Measurements from ENCODE around the gene AMELX. TPM values are rescaled to one million over a fixed set of nuclear protein-coding genes. Genes with fewer than 3 reads are reported as not detected.

AMELX gene
- total and polyA plus RNA-seq, 10 donors = not detected

DNA sequence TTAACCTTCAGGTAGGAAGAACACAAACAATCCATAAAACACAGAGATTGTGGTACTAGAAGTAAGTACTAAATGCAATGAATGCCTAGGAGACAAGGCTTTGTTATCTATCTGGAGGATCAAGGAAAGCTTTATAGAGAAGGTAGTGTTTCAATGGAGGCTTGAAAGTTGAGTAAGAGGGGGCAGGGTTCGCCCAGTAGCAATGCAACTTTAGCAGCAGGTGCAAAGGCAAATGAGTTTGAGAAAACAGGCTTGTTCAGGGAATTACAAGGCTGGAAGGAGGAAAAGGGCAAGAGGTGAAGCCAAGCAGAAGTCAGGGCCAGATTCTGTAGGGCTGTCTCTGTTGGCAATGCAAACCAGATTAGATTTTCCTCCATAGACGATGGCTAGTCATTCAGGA lies 35.5 kb upstream of the AMELX start:
- TF ChIP-seq POLR2AphosphoS5 (IDR thresholded peaks at IDR 0.05) (no peak), POLR2A (IDR thresholded peaks at IDR 0.05) (no peak)
- TF ChIP-seq, protein P1, sequence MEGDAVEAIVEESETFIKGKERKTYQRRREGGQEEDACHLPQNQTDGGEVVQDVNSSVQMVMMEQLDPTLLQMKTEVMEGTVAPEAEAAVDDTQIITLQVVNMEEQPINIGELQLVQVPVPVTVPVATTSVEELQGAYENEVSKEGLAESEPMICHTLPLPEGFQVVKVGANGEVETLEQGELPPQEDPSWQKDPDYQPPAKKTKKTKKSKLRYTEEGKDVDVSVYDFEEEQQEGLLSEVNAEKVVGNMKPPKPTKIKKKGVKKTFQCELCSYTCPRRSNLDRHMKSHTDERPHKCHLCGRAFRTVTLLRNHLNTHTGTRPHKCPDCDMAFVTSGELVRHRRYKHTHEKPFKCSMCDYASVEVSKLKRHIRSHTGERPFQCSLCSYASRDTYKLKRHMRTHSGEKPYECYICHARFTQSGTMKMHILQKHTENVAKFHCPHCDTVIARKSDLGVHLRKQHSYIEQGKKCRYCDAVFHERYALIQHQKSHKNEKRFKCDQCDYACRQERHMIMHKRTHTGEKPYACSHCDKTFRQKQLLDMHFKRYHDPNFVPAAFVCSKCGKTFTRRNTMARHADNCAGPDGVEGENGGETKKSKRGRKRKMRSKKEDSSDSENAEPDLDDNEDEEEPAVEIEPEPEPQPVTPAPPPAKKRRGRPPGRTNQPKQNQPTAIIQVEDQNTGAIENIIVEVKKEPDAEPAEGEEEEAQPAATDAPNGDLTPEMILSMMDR (IDR thresholded peaks at IDR 0.05 in 8 of 11, conservative IDR thresholded peaks at IDR 0.05 in 3 of 11) = no peak
- H3K27me3 ChIP-seq (replicated peaks in 1 of 7) = peaks cover 0 to 5% (median 0%) of the 10 kb centered on the region in 7 donors
- 70 to 92% (median 77%) methylated on average over 2 of the region's 2 CpGs for WGBS, 5 donors
- no peak overlapping the region for H3K27ac ChIP-seq
- DNase-seq = no peak
- intact Hi-C loops (cut with DNase I; ENCODE audit: low total_unique reads) = no loop called here
- H3K4me3 ChIP-seq = no peak overlapping the region
- no peaks in the 10 kb centered on the region for H3K9me3 ChIP-seq
- no peaks in the 10 kb centered on the region for H3K36me3 ChIP-seq
- no peaks in the 10 kb centered on the region for H3K4me1 ChIP-seq

DNA sequence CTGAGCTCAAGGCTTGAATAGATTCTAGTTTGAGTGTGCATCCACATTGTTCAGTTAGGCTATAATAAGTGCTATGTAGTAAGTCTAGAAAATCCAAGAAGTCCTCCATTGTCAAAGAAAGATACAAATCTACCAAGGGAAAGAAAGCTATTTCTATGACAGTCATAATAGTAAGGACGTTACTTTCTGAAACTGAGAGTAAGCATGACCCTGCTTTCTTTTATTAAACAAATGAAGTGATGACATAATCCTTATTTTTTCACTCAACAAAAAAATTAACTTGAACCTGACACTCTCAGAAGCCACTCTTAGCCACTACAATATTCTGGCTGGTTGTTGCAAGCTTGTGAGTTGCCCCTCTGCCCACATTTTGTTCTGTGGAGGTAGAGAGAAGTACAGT lies 33.8 kb upstream of the AMELX start:
- Histone ChIP-seq H3K9me3 (no peaks in the 10 kb centered on the region), H3K36me3 (no peaks in the 10 kb centered on the region), H3K4me1 (no peaks in the 10 kb centered on the region), H3K4me3 (no peak overlapping the region), H3K27ac (no peak overlapping the region), H3K27me3 (replicated peaks in 1 of 7) (peaks cover 0 to 5% (median 0%) of the 10 kb centered on the region in 7 donors)
- intact Hi-C loops (cut with DNase I; ENCODE audit: low total_unique reads) = no loop called here
- TF ChIP-seq POLR2A (IDR thresholded peaks at IDR 0.05) (no peak), POLR2AphosphoS5 (IDR thresholded peaks at IDR 0.05) (no peak)
- TF ChIP-seq, protein P1 (IDR thresholded peaks at IDR 0.05 in 8 of 11, conservative IDR thresholded peaks at IDR 0.05 in 3 of 11) = no peak
- WGBS, 5 donors = 50 to 88% (median 53%) methylated on average over 1 of the region's 1 CpG
- DNase-seq = no peak

DNA sequence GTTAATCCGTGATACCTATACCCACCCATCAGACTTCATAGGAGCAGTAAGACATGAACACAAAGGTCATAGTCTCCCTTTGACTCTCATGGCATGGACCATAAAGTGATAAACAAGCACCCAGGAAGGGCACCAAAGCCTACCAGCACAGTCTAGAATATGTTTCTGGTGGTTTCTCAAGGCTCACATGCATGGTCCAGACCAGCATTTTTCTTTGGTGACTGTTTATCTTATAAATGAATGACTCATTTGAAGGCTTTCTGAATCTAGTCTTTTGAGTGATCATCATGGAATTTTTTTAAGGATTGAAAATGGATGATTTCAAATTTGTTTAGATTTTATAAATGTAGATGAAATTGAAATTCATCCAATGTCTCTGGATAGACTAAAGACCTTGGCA lies 32.0 kb upstream of the AMELX start:
- no peak overlapping the region for H3K4me3 ChIP-seq
- H3K36me3 ChIP-seq = no peaks in the 10 kb centered on the region
- intact Hi-C loops (cut with DNase I; ENCODE audit: low total_unique reads) = no loop called here
- DNase-seq = no peak
- 68 to 100% (median 89%) methylated on average over 1 of the region's 1 CpG for WGBS, 5 donors
- H3K4me1 ChIP-seq = no peaks in the 10 kb centered on the region
- no peak overlapping the region for H3K27ac ChIP-seq
- H3K9me3 ChIP-seq = no peaks in the 10 kb centered on the region
- TF ChIP-seq POLR2A (IDR thresholded peaks at IDR 0.05) = no peak
- TF ChIP-seq, protein P1 (IDR thresholded peaks at IDR 0.05 in 8 of 11, conservative IDR thresholded peaks at IDR 0.05 in 3 of 11) = no peak
- TF ChIP-seq POLR2AphosphoS5 (IDR thresholded peaks at IDR 0.05) = no peak
- H3K27me3 ChIP-seq (replicated peaks in 1 of 7) = peaks cover 0 to 5% (median 0%) of the 10 kb centered on the region in 7 donors

DNA sequence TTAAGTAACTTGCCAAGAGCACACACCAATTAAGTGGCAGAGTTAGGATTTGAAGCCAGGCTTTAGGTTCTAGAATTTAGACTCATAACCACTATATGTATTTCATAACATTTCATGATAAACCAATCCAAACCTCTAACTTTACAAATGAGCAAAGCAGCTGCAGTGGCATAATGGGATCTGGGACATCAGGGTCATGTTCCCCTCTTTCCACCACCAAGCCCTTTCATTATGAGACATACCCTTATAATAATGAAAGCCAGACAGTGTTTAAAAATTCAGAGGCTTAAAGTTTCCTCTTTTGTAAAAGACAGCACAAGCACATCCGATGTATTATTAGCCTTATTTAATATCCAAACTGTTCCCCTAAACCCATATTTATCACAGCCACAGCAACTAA lies 28.3 kb upstream of the AMELX start:
- DNase-seq = no peak
- Histone ChIP-seq H3K4me1 (no peaks in the 10 kb centered on the region), H3K9me3 (no peaks in the 10 kb centered on the region), H3K27ac (peak overlapping the region in 7 of 8 donors; percentile 0 to 72 (median 66)), H3K36me3 (no peaks in the 10 kb centered on the region), H3K27me3 (replicated peaks in 1 of 7) (peaks cover 0 to 5% (median 0%) of the 10 kb centered on the region in 7 donors), H3K4me3 (peak overlapping the region in 5 of 8 donors; percentile 3 to 51 (median 10))
- no peak for TF ChIP-seq POLR2AphosphoS5 (IDR thresholded peaks at IDR 0.05)
- no peak for TF ChIP-seq POLR2A (IDR thresholded peaks at IDR 0.05)
- TF ChIP-seq, protein P1 (IDR thresholded peaks at IDR 0.05 in 8 of 11, conservative IDR thresholded peaks at IDR 0.05 in 3 of 11) = no peak
- intact Hi-C loops (cut with DNase I; ENCODE audit: low total_unique reads) = no loop called here
- 27 to 53% (median 42%) methylated on average over 1 of the region's 1 CpG for WGBS, 5 donors

All from spleen (tissue), 11 donors.